ENCODE measurements around the gene CAPNS2. TPM values are rescaled to one million over a fixed set of nuclear protein-coding genes. Genes with fewer than 3 reads are reported as not detected.

Gene CAPNS2
- total RNA-seq, 1 experiment from 2014 or later: not detected

- TF ChIP-seq EZH2 (IDR thresholded peaks at IDR 0.05) (no peak), ELF1 (IDR thresholded peaks at IDR 0.05; ENCODE audit: borderline replicate concordance, low read depth) (no peak), EZH2phosphoT487 (IDR thresholded peaks at IDR 0.05; ENCODE audit: borderline replicate concordance) (no peak), SP1 (IDR thresholded peaks at IDR 0.05; ENCODE audit: low read depth) (no peak), JUND (IDR thresholded peaks at IDR 0.05) (no peak), CTCF (IDR thresholded peaks at IDR 0.05 in 2 of 3, conservative IDR thresholded peaks at IDR 0.05 in 1 of 3; ENCODE audit: borderline replicate concordance in 1 of 3, insufficient read depth in 1 of 3, low read depth in 2 of 3, low read length in 2 of 3) (no peak), MAX (IDR thresholded peaks at IDR 0.05) (no peak), ZBTB33 (IDR thresholded peaks at IDR 0.05; ENCODE audit: extremely low read depth, insufficient replicate concordance, low read length) (no peak), ZFX (IDR thresholded peaks at IDR 0.05) (no peak), SIN3A (IDR thresholded peaks at IDR 0.05; ENCODE audit: low read depth) (no peak), TCF7L2 (IDR thresholded peaks at IDR 0.05; ENCODE audit: borderline replicate concordance, extremely low read depth, insufficient read depth, insufficient read length) (no peak), RAD21 (IDR thresholded peaks at IDR 0.05; ENCODE audit: low read depth) (no peak), YY1 (IDR thresholded peaks at IDR 0.05; ENCODE audit: extremely low read depth, insufficient replicate concordance, low read depth, low read length) (no peak), REST (IDR thresholded peaks at IDR 0.05; ENCODE audit: low read depth) (no peak), POLR2A (IDR thresholded peaks at IDR 0.05; ENCODE audit: borderline replicate concordance, extremely low read depth, insufficient read depth, insufficient read length) (no peak), CBX3 (IDR thresholded peaks at IDR 0.05; ENCODE audit: low read depth) (no peak), FOSL1 (IDR thresholded peaks at IDR 0.05; ENCODE audit: low read depth) (no peak), ATF3 (IDR thresholded peaks at IDR 0.05) (no peak), SRF (IDR thresholded peaks at IDR 0.05; ENCODE audit: low read depth) (no peak)
- peaks cover 0 to 3% of the 10 kb centered on the region in 2 experiments; a peak in 1 of 4 replicates for H3K36me3 ChIP-seq (ENCODE audit: control insufficient read depth in 1 of 2, insufficient read depth in 2 of 2, low read length in 2 of 2)
- no peaks in the 10 kb centered on the region for H3K9me3 ChIP-seq (ENCODE audit: control insufficient read depth in 1 of 2, insufficient read depth in 1 of 2, low read depth in 1 of 2, low read length in 2 of 2)
- intact Hi-C loops (cut with micrococcal nuclease): no loop called here
- no peaks in the 10 kb centered on the region for H3K79me2 ChIP-seq (ENCODE audit: insufficient read depth, low read length)
- RAD21 ChIA-PET (ENCODE audit: low non-redundant PET in 1 of 2, low total read pairs in 2 of 2, uncharacterized antibody in 2 of 2, unreplicated experiment in 2 of 2): interaction anchor here in 1 of 2 experiments (0.6 kb wide), 1 partner anchor 24 kb away, joined by 5 read pairs; no protein-coding TSS in a partner anchor
- no peaks in the 10 kb centered on the region for H3K9me2 ChIP-seq (ENCODE audit: insufficient read depth)
- no peak overlapping the region for H3K27ac ChIP-seq (ENCODE audit: low read depth, low read length)
- no peak overlapping the region for H2AFZ ChIP-seq (ENCODE audit: low read depth, low read length, poor library complexity, severe bottlenecking)
- no peak overlapping the region for H3K4me3 ChIP-seq (replicated peaks in 1 of 2; ENCODE audit: low read depth in 1 of 2, low read length in 2 of 2)
- H4K20me1 ChIP-seq (ENCODE audit: insufficient read depth): no peaks in the 10 kb centered on the region
- ATAC-seq: no peak
- no peak for DNase-seq (ENCODE audit: low read depth, low spot score)
- no peak overlapping the region for H3K9ac ChIP-seq (ENCODE audit: low read length)
- no peaks in the 10 kb centered on the region for H3K27me3 ChIP-seq (ENCODE audit: insufficient read depth, low read length)
- no TSS peak for BruUV-seq (replicated peaks)
- no peaks in the 10 kb centered on the region for H3K4me1 ChIP-seq (ENCODE audit: control insufficient read depth in 1 of 2, insufficient read depth in 2 of 2, low read length in 2 of 2)
- CTCF ChIA-PET: interaction anchor here (1.6 kb wide), 1 partner anchor 63 kb away, joined by 5 read pairs; no protein-coding TSS in a partner anchor
- H3K4me2 ChIP-seq (ENCODE audit: low read length): no peak overlapping the region
- POLR2A ChIA-PET: no interaction called here
These were observed 38.6 kb upstream of the CAPNS2 start for GRCh38 chr16:55527885-55528284.

Measured in HCT116 (cell line).